Measurements from ENCODE around the gene COG5.

COG5 gene

DNA sequence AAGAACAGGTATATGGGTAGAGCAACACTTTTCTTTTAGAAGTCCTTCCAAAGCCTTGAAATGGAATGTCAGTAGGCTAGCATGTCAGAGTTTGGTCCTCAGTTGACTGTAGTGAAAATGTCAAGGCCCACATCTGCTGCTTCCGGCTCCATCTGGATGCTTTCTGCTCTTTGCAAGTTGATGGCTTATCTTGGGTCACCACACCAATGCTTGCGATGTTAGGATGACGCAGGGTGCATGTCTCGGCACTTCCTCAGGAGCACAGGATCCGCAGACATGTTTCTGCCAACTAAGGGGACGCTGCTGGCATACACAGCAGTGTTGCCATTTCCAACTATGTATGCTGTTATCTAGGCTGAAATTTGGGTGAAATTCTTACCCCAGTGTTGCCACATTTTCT lies 408.9 kb downstream of the COG5 start:
- DNase-seq (ENCODE audit: low spot score) = no peak

DNA sequence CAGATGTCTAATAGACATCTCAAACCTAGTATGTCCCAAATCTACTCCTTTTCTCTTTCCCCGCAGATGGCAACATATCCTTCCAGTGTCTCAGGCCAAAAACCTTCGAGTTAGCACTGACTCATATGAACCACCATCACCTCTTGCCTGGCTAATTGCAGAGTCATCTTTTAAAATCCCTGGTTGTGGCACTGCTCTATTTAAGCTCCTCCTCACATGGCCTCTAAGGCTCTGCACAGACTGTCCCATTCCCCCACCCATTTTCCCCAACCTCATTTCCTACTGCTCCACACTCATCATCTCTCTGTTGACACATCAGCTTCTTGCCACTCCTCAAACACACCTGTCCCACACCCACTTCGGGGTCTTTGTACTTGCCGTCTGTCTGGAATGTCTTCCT lies 411.7 kb downstream of the COG5 start:
- DNase-seq (ENCODE audit: low spot score) = no peak

All from SW480 (cell line).